ENCODE data around the gene IRGC. TPM values are rescaled to one million over a fixed set of nuclear protein-coding genes. Genes with fewer than 3 reads are reported as not detected.

Gene IRGC
- polyA plus RNA-seq, 2 of the 4 experiments (the other 2 are of a cell fraction), result not detected

DNA sequence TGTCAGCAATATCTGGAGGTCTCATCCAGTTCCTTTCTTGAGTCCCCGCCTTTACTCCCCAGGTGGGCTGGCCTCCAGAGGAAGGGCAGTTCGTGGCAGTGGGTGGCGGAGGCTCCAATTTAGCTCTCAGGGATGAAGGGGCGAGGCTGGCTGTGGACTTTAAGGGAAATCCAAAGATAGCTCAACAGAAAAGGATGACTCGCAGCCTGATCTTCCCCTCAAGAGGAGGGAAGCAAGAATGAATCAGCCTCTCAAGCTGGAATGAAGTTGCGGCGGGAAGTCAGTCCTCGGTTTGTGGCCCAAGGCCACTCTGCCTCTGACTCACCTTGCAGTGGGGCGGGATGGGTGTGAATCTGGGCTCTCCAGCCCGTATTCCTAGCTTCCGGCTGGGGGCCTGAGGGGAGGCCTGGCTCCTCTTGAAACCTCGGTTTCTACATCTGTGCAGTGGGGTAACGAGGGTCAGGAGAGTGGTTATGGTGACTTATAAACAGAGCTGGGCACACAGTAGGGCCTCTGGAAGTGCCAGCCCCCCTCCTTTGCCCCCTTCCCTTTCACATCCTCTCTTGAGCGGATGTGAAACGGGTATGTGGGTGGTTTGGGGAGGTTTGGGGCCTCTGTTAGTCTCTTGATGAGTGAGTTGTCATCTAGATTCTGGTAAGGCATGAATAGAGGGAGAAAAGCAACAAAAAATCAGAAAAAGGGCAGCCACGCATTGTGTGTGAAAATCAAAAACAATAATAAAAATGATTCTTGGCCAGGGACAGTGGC, 49.4 kb downstream of the IRGC start:
- WGBS (ENCODE audit: missing lambda C conversion rate), result 12% methylated on average over 16 of the region's 16 CpGs
- Histone ChIP-seq H3K4me3 (0 out of 3 replicates have a peak overlapping the region, but pooled peaks have one; percentile 2), H3K27ac (peak overlapping the region; percentile 90 to 92), H3K9me3 (no peaks in the 10 kb centered on the region), H3K4me2 (peak overlapping the region; percentile 73), H3K4me1 (peaks cover 38% of the 10 kb centered on the region)
- POLR2A ChIA-PET, result interaction anchor here (0.6 to 1.7 kb wide), 13 partner anchors 8 to 97 kb away, joined by 3 to 46 read pairs (median 6); partner anchors contain the start of genes KCNN4, PLAUR and SMG9
- DNase-seq (ENCODE audit: low read depth in 1 of 2, low spot score in 1 of 2) (peak; percentile 93 to 95), ATAC-seq (peak; percentile 92 to 94), FAIRE-seq (peak; percentile 100)
- CTCF ChIA-PET, result interaction anchor here (0.6 to 22.3 kb wide), 14 partner anchors 11 to 260 kb away, joined by 3 to 565 read pairs (median 4); partner anchors contain the start of genes KCNN4, PLAUR, SMG9 and ZNF221
- no peak for TF ChIP-seq EHMT2 (IDR thresholded peaks at IDR 0.05; ENCODE audit: low read depth)
- TF ChIP-seq TFCP2L1 (CRISPR knock-in tag; IDR thresholded peaks at IDR 0.05), result no peak
- TF ChIP-seq HEYL (CRISPR knock-in tag; IDR thresholded peaks at IDR 0.05), result no peak
- no peak for TF ChIP-seq ESRRA (IDR thresholded peaks at IDR 0.05; ENCODE audit: borderline replicate concordance, low read length)
- TF ChIP-seq, protein P1, sequence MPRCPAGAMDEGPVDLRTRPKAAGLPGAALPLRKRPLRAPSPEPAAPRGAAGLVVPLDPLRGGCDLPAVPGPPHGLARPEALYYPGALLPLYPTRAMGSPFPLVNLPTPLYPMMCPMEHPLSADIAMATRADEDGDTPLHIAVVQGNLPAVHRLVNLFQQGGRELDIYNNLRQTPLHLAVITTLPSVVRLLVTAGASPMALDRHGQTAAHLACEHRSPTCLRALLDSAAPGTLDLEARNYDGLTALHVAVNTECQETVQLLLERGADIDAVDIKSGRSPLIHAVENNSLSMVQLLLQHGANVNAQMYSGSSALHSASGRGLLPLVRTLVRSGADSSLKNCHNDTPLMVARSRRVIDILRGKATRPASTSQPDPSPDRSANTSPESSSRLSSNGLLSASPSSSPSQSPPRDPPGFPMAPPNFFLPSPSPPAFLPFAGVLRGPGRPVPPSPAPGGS (IDR thresholded peaks at IDR 0.05), result no peak
- no peak for TF ChIP-seq HOXB5 (CRISPR knock-in tag; IDR thresholded peaks at IDR 0.05)
- TF ChIP-seq, protein P2, sequence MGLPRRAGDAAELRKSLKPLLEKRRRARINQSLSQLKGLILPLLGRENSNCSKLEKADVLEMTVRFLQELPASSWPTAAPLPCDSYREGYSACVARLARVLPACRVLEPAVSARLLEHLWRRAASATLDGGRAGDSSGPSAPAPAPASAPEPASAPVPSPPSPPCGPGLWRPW (IDR thresholded peaks at IDR 0.05), result no peak
- no peak for TF ChIP-seq CHD2 (IDR thresholded peaks at IDR 0.05; ENCODE audit: low read length, partially characterized antibody)
- TF ChIP-seq, protein P3, sequence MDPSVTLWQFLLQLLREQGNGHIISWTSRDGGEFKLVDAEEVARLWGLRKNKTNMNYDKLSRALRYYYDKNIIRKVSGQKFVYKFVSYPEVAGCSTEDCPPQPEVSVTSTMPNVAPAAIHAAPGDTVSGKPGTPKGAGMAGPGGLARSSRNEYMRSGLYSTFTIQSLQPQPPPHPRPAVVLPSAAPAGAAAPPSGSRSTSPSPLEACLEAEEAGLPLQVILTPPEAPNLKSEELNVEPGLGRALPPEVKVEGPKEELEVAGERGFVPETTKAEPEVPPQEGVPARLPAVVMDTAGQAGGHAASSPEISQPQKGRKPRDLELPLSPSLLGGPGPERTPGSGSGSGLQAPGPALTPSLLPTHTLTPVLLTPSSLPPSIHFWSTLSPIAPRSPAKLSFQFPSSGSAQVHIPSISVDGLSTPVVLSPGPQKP (IDR thresholded peaks at IDR 0.05; ENCODE audit: low read depth, low read length), result no peak
- TF ChIP-seq HDAC2 (IDR thresholded peaks at IDR 0.05), result no peak
- no peak for TF ChIP-seq RFX5 (IDR thresholded peaks at IDR 0.05)
- peak; percentile 60; the same call in 1 of the 2 replicates for TF ChIP-seq GATA3 (IDR thresholded peaks at IDR 0.05; ENCODE audit: borderline replicate concordance)
- TF ChIP-seq, protein P4, sequence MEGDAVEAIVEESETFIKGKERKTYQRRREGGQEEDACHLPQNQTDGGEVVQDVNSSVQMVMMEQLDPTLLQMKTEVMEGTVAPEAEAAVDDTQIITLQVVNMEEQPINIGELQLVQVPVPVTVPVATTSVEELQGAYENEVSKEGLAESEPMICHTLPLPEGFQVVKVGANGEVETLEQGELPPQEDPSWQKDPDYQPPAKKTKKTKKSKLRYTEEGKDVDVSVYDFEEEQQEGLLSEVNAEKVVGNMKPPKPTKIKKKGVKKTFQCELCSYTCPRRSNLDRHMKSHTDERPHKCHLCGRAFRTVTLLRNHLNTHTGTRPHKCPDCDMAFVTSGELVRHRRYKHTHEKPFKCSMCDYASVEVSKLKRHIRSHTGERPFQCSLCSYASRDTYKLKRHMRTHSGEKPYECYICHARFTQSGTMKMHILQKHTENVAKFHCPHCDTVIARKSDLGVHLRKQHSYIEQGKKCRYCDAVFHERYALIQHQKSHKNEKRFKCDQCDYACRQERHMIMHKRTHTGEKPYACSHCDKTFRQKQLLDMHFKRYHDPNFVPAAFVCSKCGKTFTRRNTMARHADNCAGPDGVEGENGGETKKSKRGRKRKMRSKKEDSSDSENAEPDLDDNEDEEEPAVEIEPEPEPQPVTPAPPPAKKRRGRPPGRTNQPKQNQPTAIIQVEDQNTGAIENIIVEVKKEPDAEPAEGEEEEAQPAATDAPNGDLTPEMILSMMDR (IDR thresholded peaks at IDR 0.05), result no peak
- TF ChIP-seq, protein P5, sequence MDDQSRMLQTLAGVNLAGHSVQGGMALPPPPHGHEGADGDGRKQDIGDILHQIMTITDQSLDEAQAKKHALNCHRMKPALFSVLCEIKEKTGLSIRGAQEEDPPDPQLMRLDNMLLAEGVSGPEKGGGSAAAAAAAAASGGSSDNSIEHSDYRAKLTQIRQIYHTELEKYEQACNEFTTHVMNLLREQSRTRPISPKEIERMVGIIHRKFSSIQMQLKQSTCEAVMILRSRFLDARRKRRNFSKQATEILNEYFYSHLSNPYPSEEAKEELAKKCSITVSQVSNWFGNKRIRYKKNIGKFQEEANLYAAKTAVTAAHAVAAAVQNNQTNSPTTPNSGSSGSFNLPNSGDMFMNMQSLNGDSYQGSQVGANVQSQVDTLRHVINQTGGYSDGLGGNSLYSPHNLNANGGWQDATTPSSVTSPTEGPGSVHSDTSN (IDR thresholded peaks at IDR 0.05), result no peak
- no peak for TF ChIP-seq ZSCAN20 (CRISPR knock-in tag; IDR thresholded peaks at IDR 0.05)
- TF ChIP-seq ZNF302 (CRISPR knock-in tag; IDR thresholded peaks at IDR 0.05), result no peak
- TF ChIP-seq, protein P6, sequence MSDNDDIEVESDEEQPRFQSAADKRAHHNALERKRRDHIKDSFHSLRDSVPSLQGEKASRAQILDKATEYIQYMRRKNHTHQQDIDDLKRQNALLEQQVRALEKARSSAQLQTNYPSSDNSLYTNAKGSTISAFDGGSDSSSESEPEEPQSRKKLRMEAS (IDR thresholded peaks at IDR 0.05), result peak; percentile 92
- no peak for TF ChIP-seq FOXS1 (CRISPR knock-in tag; IDR thresholded peaks at IDR 0.05)
- no peak for TF ChIP-seq RCOR1 (IDR thresholded peaks at IDR 0.05; ENCODE audit: low read depth, low read length)
- no peak for TF ChIP-seq CBX8 (IDR thresholded peaks at IDR 0.05)
- TF ChIP-seq RNF2 (IDR thresholded peaks at IDR 0.05; ENCODE audit: borderline replicate concordance, low read depth), result no peak
- TF ChIP-seq JUN (IDR thresholded peaks at IDR 0.05), result peak; percentile 79 to 85; a peak in 3 of 5 replicates
- peak; percentile 7 to 24; a peak in 2 of 5 replicates for TF ChIP-seq RAD21 (conservative IDR thresholded peaks at IDR 0.05 in 1 of 2, IDR thresholded peaks at IDR 0.05 in 1 of 2)
- no peak for TF ChIP-seq CBX2 (IDR thresholded peaks at IDR 0.05; ENCODE audit: borderline replicate concordance, low read depth)
- TF ChIP-seq, protein P7, sequence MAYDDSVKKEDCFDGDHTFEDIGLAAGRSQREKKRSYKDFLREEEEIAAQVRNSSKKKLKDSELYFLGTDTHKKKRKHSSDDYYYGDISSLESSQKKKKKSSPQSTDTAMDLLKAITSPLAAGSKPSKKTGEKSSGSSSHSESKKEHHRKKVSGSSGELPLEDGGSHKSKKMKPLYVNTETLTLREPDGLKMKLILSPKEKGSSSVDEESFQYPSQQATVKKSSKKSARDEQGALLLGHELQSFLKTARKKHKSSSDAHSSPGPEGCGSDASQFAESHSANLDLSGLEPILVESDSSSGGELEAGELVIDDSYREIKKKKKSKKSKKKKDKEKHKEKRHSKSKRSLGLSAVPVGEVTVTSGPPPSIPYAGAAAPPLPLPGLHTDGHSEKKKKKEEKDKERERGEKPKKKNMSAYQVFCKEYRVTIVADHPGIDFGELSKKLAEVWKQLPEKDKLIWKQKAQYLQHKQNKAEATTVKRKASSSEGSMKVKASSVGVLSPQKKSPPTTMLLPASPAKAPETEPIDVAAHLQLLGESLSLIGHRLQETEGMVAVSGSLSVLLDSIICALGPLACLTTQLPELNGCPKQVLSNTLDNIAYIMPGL (CRISPR knock-in tag; IDR thresholded peaks at IDR 0.05; ENCODE audit: borderline replicate concordance), result no peak
- no peak for TF ChIP-seq POLR2A (IDR thresholded peaks at IDR 0.05; ENCODE audit: low read length)
- no peak for TF ChIP-seq ZFP36 (IDR thresholded peaks at IDR 0.05; ENCODE audit: borderline replicate concordance, partially characterized antibody)
- no peak; the same call in 1 of the 2 replicates for TF ChIP-seq MYC (IDR thresholded peaks at IDR 0.05; ENCODE audit: borderline replicate concordance, low read length)
- TF ChIP-seq POLR2AphosphoS2 (conservative IDR thresholded peaks at IDR 0.05; ENCODE audit: low read length), result no peak
- TF ChIP-seq SREBF2 (IDR thresholded peaks at IDR 0.05), result no peak
- TF ChIP-seq, protein P8, sequence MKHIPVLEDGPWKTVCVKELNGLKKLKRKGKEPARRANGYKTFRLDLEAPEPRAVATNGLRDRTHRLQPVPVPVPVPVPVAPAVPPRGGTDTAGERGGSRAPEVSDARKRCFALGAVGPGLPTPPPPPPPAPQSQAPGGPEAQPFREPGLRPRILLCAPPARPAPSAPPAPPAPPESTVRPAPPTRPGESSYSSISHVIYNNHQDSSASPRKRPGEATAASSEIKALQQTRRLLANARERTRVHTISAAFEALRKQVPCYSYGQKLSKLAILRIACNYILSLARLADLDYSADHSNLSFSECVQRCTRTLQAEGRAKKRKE (CRISPR knock-in tag; IDR thresholded peaks at IDR 0.05; ENCODE audit: low read depth), result no peak
- TF ChIP-seq FOSB (CRISPR knock-in tag; IDR thresholded peaks at IDR 0.05), result no peak
